ENCODE measurements around the gene LRIG1. TPM values are rescaled to one million over a fixed set of nuclear protein-coding genes. Genes with fewer than 3 reads are reported as not detected.
"Not testable (repeated sequence)": the region's sequence is repeated elsewhere in the genome, so short reads cannot be mapped to it uniquely, and the experiment has no call there.

The LRIG1 gene
- total RNA-seq, 1 experiment from 2014 or later, result 17.2 TPM

DNA sequence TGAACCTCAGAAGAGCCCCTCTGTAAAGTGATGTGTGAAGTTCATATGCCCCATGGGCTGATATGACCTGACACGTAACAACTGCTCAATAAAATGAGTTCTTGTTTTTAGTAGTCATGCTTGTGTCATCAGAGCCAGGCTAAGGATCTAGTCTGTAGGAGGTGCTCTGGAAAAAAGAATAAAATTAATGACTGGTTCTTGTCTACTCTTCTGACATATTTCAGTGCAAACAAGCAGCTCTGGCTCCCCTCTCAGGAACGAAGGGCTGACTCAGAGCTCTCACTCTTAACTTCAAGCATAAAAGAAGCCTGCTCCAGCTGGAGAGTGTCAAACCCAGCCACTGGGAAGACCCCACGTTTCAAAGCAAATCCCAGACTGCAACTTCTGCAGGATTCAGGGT, 77.0 kb downstream of the LRIG1 start:
- no peak for DNase-seq (ENCODE audit: unreplicated experiment)
- Mint-ChIP-seq H3K27ac (ENCODE audit: low read depth, unreplicated experiment) (peak overlapping the region; percentile 19), H3K4me3 (ENCODE audit: unreplicated experiment) (no peak overlapping the region), H3K36me3 (ENCODE audit: insufficient read depth, unreplicated experiment) (peaks cover 12% of the 10 kb centered on the region), H3K4me1 (ENCODE audit: insufficient read depth, unreplicated experiment) (peaks cover 29% of the 10 kb centered on the region), H3K27me3 (ENCODE audit: insufficient read depth, unreplicated experiment) (no peaks in the 10 kb centered on the region), H3K9me3 (ENCODE audit: unreplicated experiment) (peaks cover 17% of the 10 kb centered on the region)
- intact Hi-C loops (cut with micrococcal nuclease), result no loop called here
- TF ChIP-seq, protein P1, sequence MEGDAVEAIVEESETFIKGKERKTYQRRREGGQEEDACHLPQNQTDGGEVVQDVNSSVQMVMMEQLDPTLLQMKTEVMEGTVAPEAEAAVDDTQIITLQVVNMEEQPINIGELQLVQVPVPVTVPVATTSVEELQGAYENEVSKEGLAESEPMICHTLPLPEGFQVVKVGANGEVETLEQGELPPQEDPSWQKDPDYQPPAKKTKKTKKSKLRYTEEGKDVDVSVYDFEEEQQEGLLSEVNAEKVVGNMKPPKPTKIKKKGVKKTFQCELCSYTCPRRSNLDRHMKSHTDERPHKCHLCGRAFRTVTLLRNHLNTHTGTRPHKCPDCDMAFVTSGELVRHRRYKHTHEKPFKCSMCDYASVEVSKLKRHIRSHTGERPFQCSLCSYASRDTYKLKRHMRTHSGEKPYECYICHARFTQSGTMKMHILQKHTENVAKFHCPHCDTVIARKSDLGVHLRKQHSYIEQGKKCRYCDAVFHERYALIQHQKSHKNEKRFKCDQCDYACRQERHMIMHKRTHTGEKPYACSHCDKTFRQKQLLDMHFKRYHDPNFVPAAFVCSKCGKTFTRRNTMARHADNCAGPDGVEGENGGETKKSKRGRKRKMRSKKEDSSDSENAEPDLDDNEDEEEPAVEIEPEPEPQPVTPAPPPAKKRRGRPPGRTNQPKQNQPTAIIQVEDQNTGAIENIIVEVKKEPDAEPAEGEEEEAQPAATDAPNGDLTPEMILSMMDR (IDR thresholded peaks at IDR 0.05; ENCODE audit: unreplicated experiment), result no peak
- ChIA-PET CTCF (interaction anchor here (0.6 to 2.1 kb wide), 4 partner anchors 9 to 16 kb away, joined by 3 to 17 read pairs (median 4); no protein-coding TSS in a partner anchor), POLR2A (no interaction called here)
- no TSS peak for BruUV-seq (replicated peaks)

DNA sequence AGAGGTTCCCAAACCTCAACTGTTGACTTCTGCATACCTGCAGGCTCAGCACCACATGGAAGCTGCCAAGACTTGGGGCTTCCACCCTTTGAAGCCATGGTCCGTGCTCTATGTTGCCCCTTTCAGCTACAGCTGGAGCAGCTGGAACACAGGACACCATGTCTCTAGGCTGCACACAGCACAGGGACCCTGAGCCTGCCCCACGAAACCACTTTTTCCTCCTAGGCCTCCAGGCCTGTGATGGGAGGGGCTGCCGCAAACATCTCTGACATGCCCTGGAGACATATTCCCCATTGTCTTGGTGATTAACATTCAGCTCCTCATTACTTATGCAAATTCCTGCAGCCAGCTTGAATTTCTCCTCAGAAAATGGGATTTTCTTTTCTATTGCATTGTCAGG, 78.9 kb downstream of the LRIG1 start:
- DNase-seq (ENCODE audit: unreplicated experiment); intact Hi-C loops (cut with micrococcal nuclease); H3K27me3 Mint-ChIP-seq (ENCODE audit: insufficient read depth, unreplicated experiment); BruUV-seq (replicated peaks); H3K27ac Mint-ChIP-seq (ENCODE audit: low read depth, unreplicated experiment); CTCF ChIA-PET; H3K4me3 Mint-ChIP-seq (ENCODE audit: unreplicated experiment): not testable (repeated sequence)
- H3K36me3 Mint-ChIP-seq (ENCODE audit: insufficient read depth, unreplicated experiment), result peaks cover 14% of the 10 kb centered on the region
- H3K4me1 Mint-ChIP-seq (ENCODE audit: insufficient read depth, unreplicated experiment), result peaks cover 10% of the 10 kb centered on the region
- peaks cover 17% of the 10 kb centered on the region for H3K9me3 Mint-ChIP-seq (ENCODE audit: unreplicated experiment)
- POLR2A ChIA-PET, result interaction anchor here (0.6 kb wide), 1 partner anchor 52 kb away, joined by 3 read pairs; no protein-coding TSS in a partner anchor

DNA sequence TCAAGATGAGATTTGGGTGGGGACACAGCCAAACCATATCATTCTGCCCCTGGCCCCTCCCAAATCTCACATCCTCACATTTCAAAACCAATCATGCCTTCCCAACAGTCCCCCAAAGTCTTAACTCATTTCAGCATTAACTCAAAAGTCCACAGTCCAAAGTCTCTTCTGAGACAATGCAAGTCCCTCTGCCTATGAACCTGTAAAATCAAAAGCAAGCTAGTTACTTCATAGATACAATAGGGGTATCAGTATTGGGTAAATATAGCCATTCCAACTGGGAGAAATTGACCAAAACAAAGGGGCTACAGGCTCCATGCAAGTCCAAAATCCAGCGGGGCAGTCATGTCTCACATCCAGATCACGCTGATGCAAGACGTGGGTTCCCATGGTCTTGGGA, 79.7 kb downstream of the LRIG1 start:
- Mint-ChIP-seq H3K36me3 (ENCODE audit: insufficient read depth, unreplicated experiment) (peaks cover 19% of the 10 kb centered on the region), H3K9me3 (ENCODE audit: unreplicated experiment) (peaks cover 17% of the 10 kb centered on the region)
- H3K27me3 Mint-ChIP-seq (ENCODE audit: insufficient read depth, unreplicated experiment); H3K4me3 Mint-ChIP-seq (ENCODE audit: unreplicated experiment); BruUV-seq (replicated peaks); CTCF ChIA-PET; H3K27ac Mint-ChIP-seq (ENCODE audit: low read depth, unreplicated experiment); intact Hi-C loops (cut with micrococcal nuclease); H3K4me1 Mint-ChIP-seq (ENCODE audit: insufficient read depth, unreplicated experiment); POLR2A ChIA-PET; DNase-seq (ENCODE audit: unreplicated experiment): not testable (repeated sequence)

DNA sequence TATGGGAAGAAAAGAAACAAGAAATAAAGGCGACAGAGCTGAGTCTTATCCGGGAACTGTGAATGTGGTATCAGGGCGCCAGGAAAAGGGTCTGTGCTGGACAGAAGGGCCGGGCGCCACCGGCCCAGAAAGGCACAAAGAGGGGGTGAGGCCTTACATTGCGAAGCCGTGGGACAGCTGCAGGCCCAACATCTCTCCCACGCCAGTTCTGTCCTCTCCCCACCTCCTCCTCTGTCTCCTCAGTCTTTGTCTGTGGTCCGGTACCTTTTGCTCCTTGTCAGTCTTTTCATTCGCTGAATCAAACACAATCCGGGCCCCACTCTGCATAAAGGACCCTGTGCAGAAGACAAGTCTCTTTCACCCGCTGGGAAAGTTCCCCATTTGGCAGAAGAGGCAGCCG, 81.8 kb downstream of the LRIG1 start:
- CTCF ChIA-PET, result no interaction called here
- no TSS peak for BruUV-seq (replicated peaks)
- POLR2A ChIA-PET, result interaction anchor here (1.3 kb wide), 1 partner anchor 9 kb away, joined by 4 read pairs; no protein-coding TSS in a partner anchor
- Mint-ChIP-seq H3K27me3 (ENCODE audit: insufficient read depth, unreplicated experiment) (no peaks in the 10 kb centered on the region), H3K4me3 (ENCODE audit: unreplicated experiment) (no peak overlapping the region), H3K9me3 (ENCODE audit: unreplicated experiment) (peaks cover 17% of the 10 kb centered on the region), H3K4me1 (ENCODE audit: insufficient read depth, unreplicated experiment) (peaks cover 5% of the 10 kb centered on the region), H3K27ac (ENCODE audit: low read depth, unreplicated experiment) (no peak overlapping the region), H3K36me3 (ENCODE audit: insufficient read depth, unreplicated experiment) (peaks cover 19% of the 10 kb centered on the region)
- TF ChIP-seq, protein P1 (IDR thresholded peaks at IDR 0.05; ENCODE audit: unreplicated experiment), result no peak
- no peak for DNase-seq (ENCODE audit: unreplicated experiment)
- intact Hi-C loops (cut with micrococcal nuclease), result no loop called here

DNA sequence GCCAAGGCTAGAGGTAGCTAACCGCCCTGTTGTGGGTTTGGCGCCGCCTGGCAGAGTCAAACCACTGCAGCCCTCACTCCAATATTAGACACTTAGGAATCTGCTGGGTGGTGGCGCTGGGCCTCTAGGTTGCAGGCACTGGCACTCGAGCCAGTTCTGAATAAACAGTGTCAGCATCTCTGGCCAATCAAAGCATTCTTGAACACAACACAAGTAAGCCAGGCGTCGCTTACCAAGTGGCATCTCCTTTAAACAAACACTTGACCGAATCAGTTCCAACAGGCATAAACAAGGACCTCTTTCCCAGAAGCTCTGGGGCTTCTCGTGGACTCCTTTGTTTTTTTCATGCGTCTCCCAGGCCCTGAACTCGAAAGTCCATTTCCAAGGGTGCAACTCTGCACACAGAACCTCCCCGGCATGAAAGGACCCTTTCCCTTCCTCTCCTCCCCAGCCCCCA, 82.3 kb downstream of the LRIG1 start:
- ChIA-PET CTCF (interaction anchor here (0.5 to 2.0 kb wide), 2 partner anchors 404 to 417 kb away, joined by 4 to 10 read pairs; no protein-coding TSS in a partner anchor), POLR2A (interaction anchor here (1.3 kb wide), 1 partner anchor 10 kb away, joined by 4 read pairs; no protein-coding TSS in a partner anchor)
- Mint-ChIP-seq H3K9me3 (ENCODE audit: unreplicated experiment) (peaks cover 17% of the 10 kb centered on the region), H3K4me3 (ENCODE audit: unreplicated experiment) (no peak overlapping the region), H3K27me3 (ENCODE audit: insufficient read depth, unreplicated experiment) (no peaks in the 10 kb centered on the region), H3K27ac (ENCODE audit: low read depth, unreplicated experiment) (no peak overlapping the region), H3K4me1 (ENCODE audit: insufficient read depth, unreplicated experiment) (peaks cover 5% of the 10 kb centered on the region), H3K36me3 (ENCODE audit: insufficient read depth, unreplicated experiment) (peaks cover 19% of the 10 kb centered on the region)
- DNase-seq (ENCODE audit: unreplicated experiment), result no peak
- TF ChIP-seq, protein P1 (IDR thresholded peaks at IDR 0.05; ENCODE audit: unreplicated experiment), result no peak
- BruUV-seq (replicated peaks), result no TSS peak
- intact Hi-C loops (cut with micrococcal nuclease), result no loop called here

All from MCF 10A (cell line).